Upper lobe of right lung (tissue), 1 donor: ENCODE measurements around the gene SCNN1A. TPM values are rescaled to one million over a fixed set of nuclear protein-coding genes. Genes with fewer than 3 reads are reported as not detected.
A peak's percentile ranks its signal among the peaks of the same experiment; 100 is the strongest.

Experiments
- ATAC-seq: fragments of 200-7000 bp; cut with Tn5 transposase; one replicate; pipeline ENCODE4 v1.9.1; 2020; ENCODE audit warnings: mild to moderate bottlenecking, moderate library complexity
- DNase-seq: peaks from one replicate; pipeline ENCODE4 v3.0.0-alpha.2; 2020
- H3K27ac ChIP-seq: fragments of 200-600 bp; one replicate; pipeline ENCODE4 v1.8.0; 2022
- H3K27me3 ChIP-seq: fragments of 200-600 bp; one replicate; pipeline ENCODE4 v1.8.0; 2022; ENCODE audit warnings: mild to moderate bottlenecking
- H3K36me3 ChIP-seq: fragments of 200-600 bp; one replicate; pipeline ENCODE4 v1.8.0; 2022
- H3K4me1 ChIP-seq: fragments of 200-600 bp; one replicate; pipeline ENCODE4 v1.8.0; 2022
- H3K4me3 ChIP-seq: fragments of 200-600 bp; one replicate; pipeline ENCODE4 v1.8.0; 2022; ENCODE audit warnings: mild to moderate bottlenecking
- H3K9me3 ChIP-seq: fragments of 200-600 bp; one replicate; pipeline ENCODE4 v1.8.0; 2022
- CTCF ChIP-seq: fragments of 200-600 bp; IDR thresholded peaks from one replicate; pipeline ENCODE4 v1.8.0; 2022; ENCODE audit warnings: antibody characterized with exemption
- intact Hi-C: fragments of 100-400 bp; cut with DNase I; formaldehyde crosslinking; loops from one replicate; pipeline ENCODE4 v1.11.0; 2022
- total RNA-seq: library from RNA; stranded (reverse); fragmentation: NEBNext Ultra II Directional; extraction: Animal tissue kit (Norgen Biotek cat#: 25700); gene quantifications from one replicate; pipeline ENCODE4 v1.2.1, GENCODE V29; 2021
- donor health status: DM: no; HTN: yes; CAD: no; lungs with severe emphysema.

The SCNN1A gene
- total RNA-seq, 1 donor from 2014 or later: 199 TPM

DNA sequence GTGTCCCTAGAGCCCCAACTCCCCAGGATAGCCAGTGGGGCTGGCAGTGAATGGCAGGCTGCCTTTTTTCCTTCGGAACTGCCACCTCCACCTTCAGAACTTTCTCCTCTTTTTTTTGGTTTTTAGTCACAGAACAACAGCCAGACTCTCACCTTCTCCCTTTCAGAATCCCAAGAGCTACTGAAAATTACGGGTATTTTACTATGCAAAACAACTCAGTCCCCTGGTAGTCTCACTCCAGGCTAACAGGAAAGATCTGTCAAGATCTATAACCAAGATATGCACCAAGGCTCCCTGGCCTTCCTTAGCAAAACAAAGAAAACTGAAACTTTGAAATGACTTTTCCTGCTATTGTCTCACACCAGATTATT, 52.4 kb downstream of the SCNN1A start:
- peaks cover 55% of the 10 kb centered on the region for H3K4me1 ChIP-seq
- no peaks in the 10 kb centered on the region for H3K9me3 ChIP-seq
- ATAC-seq: no peak
- H3K36me3 ChIP-seq: peaks cover 16% of the 10 kb centered on the region
- no peak overlapping the region for H3K4me3 ChIP-seq
- H3K27me3 ChIP-seq: no peaks in the 10 kb centered on the region
- no peak for TF ChIP-seq CTCF
- DNase-seq: no peak
- intact Hi-C loops: loop anchor here (10.0 kb wide), 1 partner anchor 142 kb away; no protein-coding TSS in a partner anchor
- peak overlapping the region; percentile 86 for H3K27ac ChIP-seq

GRCh38 chr12:6322352-6322751, 53.0 kb downstream of the SCNN1A start:
- Histone ChIP-seq H3K4me3 (no peak overlapping the region), H3K27ac (no peak overlapping the region), H3K9me3 (no peaks in the 10 kb centered on the region), H3K4me1 (peaks cover 49% of the 10 kb centered on the region), H3K36me3 (peaks cover 10% of the 10 kb centered on the region), H3K27me3 (no peaks in the 10 kb centered on the region)
- no peak for TF ChIP-seq CTCF
- ATAC-seq (no peak), DNase-seq (no peak)
- intact Hi-C loops: loop anchor here (10.0 kb wide), 1 partner anchor 142 kb away; no protein-coding TSS in a partner anchor

DNA sequence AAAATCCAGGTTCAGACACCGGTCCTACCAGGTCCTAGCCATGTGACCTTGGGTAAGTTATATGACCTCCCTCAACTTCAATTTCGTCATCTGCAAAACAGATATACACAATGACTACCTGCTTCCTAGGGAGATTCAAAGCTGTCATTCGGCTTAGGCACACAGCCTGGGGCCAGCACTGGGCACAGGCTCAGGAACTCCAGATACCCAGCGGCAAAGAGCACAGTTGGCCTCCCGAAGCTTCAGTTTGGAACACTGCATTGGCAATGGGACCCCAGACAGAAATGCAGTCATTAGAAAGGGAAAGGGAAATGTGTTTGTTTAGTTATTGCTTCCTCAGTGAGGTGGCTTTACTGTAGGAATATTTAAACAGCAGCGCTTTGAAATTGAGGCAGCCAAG, 53.5 kb downstream of the SCNN1A start:
- TF ChIP-seq CTCF: no peak
- no peak for ATAC-seq
- Histone ChIP-seq H3K36me3 (peaks cover 6% of the 10 kb centered on the region), H3K4me3 (no peak overlapping the region), H3K4me1 (peaks cover 45% of the 10 kb centered on the region), H3K9me3 (no peaks in the 10 kb centered on the region), H3K27me3 (no peaks in the 10 kb centered on the region), H3K27ac (no peak overlapping the region)
- intact Hi-C loops: loop anchor here (10.0 kb wide), 1 partner anchor 143 kb away; no protein-coding TSS in a partner anchor
- DNase-seq: no peak

- intact Hi-C loops: no loop called here
- no peak for DNase-seq
- no peak overlapping the region for H3K4me3 ChIP-seq
- no peak overlapping the region for H3K27ac ChIP-seq
- peaks cover 22% of the 10 kb centered on the region for H3K4me1 ChIP-seq
- no peak for TF ChIP-seq CTCF
- H3K36me3 ChIP-seq: no peaks in the 10 kb centered on the region
- no peaks in the 10 kb centered on the region for H3K9me3 ChIP-seq
- no peak for ATAC-seq
- H3K27me3 ChIP-seq: no peaks in the 10 kb centered on the region
Measured at GRCh38 chr12:6319446-6319845, 55.9 kb downstream of the SCNN1A start.

GRCh38 chr12:6318440-6318879, 56.9 kb downstream of the SCNN1A start:
- DNase-seq (no peak), ATAC-seq (no peak)
- TF ChIP-seq CTCF: no peak
- no peaks in the 10 kb centered on the region for H3K27me3 ChIP-seq
- intact Hi-C loops: no loop called here
- peaks cover 13% of the 10 kb centered on the region for H3K4me1 ChIP-seq
- no peak overlapping the region for H3K27ac ChIP-seq
- no peaks in the 10 kb centered on the region for H3K9me3 ChIP-seq
- H3K36me3 ChIP-seq: no peaks in the 10 kb centered on the region
- no peak overlapping the region for H3K4me3 ChIP-seq
